Neutrophil (primary cell): Measurements from ENCODE around the gene CLIP2.

ENCODE experiments used
- H3K27ac ChIP-seq: fragments of 200-600 bp; sonication (generic); 2 replicates; pipeline ENCODE4 v1.5.1; 2016; ENCODE audit warnings: mild to moderate bottlenecking, moderate library complexity
- H3K27me3 ChIP-seq: fragments of 200-600 bp; sonication (generic); 2 replicates; pipeline ENCODE4 v1.6.0; 2016; ENCODE audit warnings: mild to moderate bottlenecking
- H3K36me3 ChIP-seq: fragments of 200-600 bp; sonication (generic); 2 replicates; pipeline ENCODE4 v1.5.1; 2017
- H3K4me1 ChIP-seq, 2 experiments: fragments of 200-600 bp in 1 of 2; sonication (generic) in 1 of 2; 1 replicate in 1 of 2; 2 replicates in 1 of 2; pipeline versions ENCODE4 v1.5.1 to v1.6.1; 2013 to 2016; ENCODE audit warnings: low read depth in 1 of 2, low read length in 1 of 2, mild to moderate bottlenecking in 1 of 2, moderate library complexity in 1 of 2; ENCODE audit not compliant: control insufficient read depth in 1 of 2, insufficient read depth in 1 of 2
- H3K4me3 ChIP-seq, 2 experiments: fragments of 200-600 bp in 1 of 2; sonication (generic) in 1 of 2; 1 replicate in 1 of 2; 2 replicates in 1 of 2; pipeline ENCODE4 v1.5.1; 2013 to 2016; ENCODE audit warnings: low read depth in 1 of 2, low read length in 1 of 2, mild to moderate bottlenecking in 1 of 2, moderate library complexity in 1 of 2
- H3K9me3 ChIP-seq: fragments of 200-600 bp; sonication (generic); 2 replicates; pipeline ENCODE4 v1.5.1; 2016
- CTCF ChIP-seq: fragments of 200-600 bp; sonication (generic); IDR thresholded peaks from 2 replicates; pipeline ENCODE4 v1.5.1; 2016; ENCODE audit warnings: antibody characterized with exemption

CLIP2 gene

GRCh38 chr7:74355091-74355490, 65.9 kb downstream of the CLIP2 start:
- H3K4me1 ChIP-seq = no peaks in the 10 kb centered on the region
- H3K9me3 ChIP-seq = no peaks in the 10 kb centered on the region
- no peak overlapping the region for H3K4me3 ChIP-seq
- no peak overlapping the region for H3K27ac ChIP-seq
- no peaks in the 10 kb centered on the region for H3K27me3 ChIP-seq
- H3K36me3 ChIP-seq = no peaks in the 10 kb centered on the region
- TF ChIP-seq CTCF = no peak

- Histone ChIP-seq H3K27ac (no peak overlapping the region), H3K4me1 (no peaks in the 10 kb centered on the region), H3K27me3 (no peaks in the 10 kb centered on the region), H3K36me3 (no peaks in the 10 kb centered on the region), H3K9me3 (no peaks in the 10 kb centered on the region), H3K4me3 (no peak overlapping the region)
- TF ChIP-seq CTCF = no peak
Observed at GRCh38 chr7:74356589-74357315, 67.5 kb downstream of the CLIP2 start.

GRCh38 chr7:74360008-74360407, 70.8 kb downstream of the CLIP2 start:
- Histone ChIP-seq H3K9me3 (no peaks in the 10 kb centered on the region), H3K27ac (no peak overlapping the region), H3K27me3 (no peaks in the 10 kb centered on the region), H3K4me1 (no peaks in the 10 kb centered on the region), H3K4me3 (no peak overlapping the region), H3K36me3 (no peaks in the 10 kb centered on the region)
- no peak for TF ChIP-seq CTCF

DNA sequence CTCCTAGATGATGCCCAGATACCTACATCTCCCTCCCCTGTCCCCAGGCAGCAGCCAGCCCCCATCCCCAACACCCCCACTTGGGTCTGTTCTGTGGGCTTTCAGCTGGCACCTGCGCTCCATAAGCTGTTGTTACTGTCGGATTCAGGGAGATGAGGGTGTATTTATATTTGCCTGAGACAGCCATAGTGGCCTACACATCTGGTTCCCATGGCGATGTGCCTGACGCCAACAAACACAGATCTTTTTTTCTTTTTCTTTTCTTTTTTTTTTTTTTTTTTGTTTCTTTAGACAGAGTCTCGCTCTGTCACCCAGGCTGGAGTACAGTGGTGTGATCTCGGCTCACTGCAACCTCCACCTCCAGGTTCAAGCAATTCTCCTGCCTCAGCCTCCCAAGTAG, 73.1 kb downstream of the CLIP2 start:
- Histone ChIP-seq H3K27ac (no peak overlapping the region), H3K9me3 (no peaks in the 10 kb centered on the region), H3K36me3 (no peaks in the 10 kb centered on the region), H3K4me1 (no peaks in the 10 kb centered on the region), H3K27me3 (no peaks in the 10 kb centered on the region), H3K4me3 (no peak overlapping the region)
- TF ChIP-seq CTCF = no peak

- no peaks in the 10 kb centered on the region for H3K4me1 ChIP-seq
- no peak for TF ChIP-seq CTCF
- H3K36me3 ChIP-seq = no peaks in the 10 kb centered on the region
Observed at GRCh38 chr7:74364061-74364460, 74.9 kb downstream of the CLIP2 start.

More at GRCh38 chr7:74364061-74364460, 74.9 kb downstream of the CLIP2 start:
- no peaks in the 10 kb centered on the region for H3K9me3 ChIP-seq
- H3K27ac ChIP-seq = no peak overlapping the region
- H3K27me3 ChIP-seq = no peaks in the 10 kb centered on the region
- no peak overlapping the region for H3K4me3 ChIP-seq
